ENCODE data around the gene GMFB. TPM values are rescaled to one million over a fixed set of nuclear protein-coding genes. Genes with fewer than 3 reads are reported as not detected.
"Not testable (repeated sequence)": the region's sequence is repeated elsewhere in the genome, so short reads cannot be mapped to it uniquely, and the experiment has no call there.

GMFB gene
- total RNA-seq, 1 donor from 2014 or later, result 56.1 TPM

DNA sequence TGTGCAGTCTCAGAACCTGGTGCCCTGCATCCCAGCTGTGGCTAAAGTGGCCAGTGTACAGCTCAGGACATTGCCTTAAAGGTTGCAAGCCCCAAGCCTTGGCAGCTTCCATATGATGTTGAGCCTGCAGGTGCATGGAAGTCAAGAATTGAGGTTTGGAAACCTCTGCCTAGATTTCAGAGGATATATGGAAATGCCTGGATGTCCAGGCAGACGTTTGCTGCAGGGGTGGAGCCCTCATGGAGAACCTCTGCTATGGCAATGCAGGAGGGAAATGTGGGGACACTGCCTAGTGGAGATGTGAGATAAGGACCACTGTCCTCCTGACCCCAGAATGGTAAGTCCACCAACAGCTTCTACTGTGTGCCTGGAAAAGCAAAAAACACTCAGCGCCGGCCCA lies 29.7 kb downstream of the GMFB start:
- no peak for DNase-seq (ENCODE audit: low spot score in 2 of 2, unreplicated experiment in 2 of 2)
- no peak overlapping the region for H3K4me3 Mint-ChIP-seq
- TF ChIP-seq, protein P1, sequence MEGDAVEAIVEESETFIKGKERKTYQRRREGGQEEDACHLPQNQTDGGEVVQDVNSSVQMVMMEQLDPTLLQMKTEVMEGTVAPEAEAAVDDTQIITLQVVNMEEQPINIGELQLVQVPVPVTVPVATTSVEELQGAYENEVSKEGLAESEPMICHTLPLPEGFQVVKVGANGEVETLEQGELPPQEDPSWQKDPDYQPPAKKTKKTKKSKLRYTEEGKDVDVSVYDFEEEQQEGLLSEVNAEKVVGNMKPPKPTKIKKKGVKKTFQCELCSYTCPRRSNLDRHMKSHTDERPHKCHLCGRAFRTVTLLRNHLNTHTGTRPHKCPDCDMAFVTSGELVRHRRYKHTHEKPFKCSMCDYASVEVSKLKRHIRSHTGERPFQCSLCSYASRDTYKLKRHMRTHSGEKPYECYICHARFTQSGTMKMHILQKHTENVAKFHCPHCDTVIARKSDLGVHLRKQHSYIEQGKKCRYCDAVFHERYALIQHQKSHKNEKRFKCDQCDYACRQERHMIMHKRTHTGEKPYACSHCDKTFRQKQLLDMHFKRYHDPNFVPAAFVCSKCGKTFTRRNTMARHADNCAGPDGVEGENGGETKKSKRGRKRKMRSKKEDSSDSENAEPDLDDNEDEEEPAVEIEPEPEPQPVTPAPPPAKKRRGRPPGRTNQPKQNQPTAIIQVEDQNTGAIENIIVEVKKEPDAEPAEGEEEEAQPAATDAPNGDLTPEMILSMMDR (IDR thresholded peaks at IDR 0.05; ENCODE audit: unreplicated experiment), result no peak
- peaks cover 12% of the 10 kb centered on the region for H3K9me3 Mint-ChIP-seq
- no peak overlapping the region for H3K27ac Mint-ChIP-seq
- no peaks in the 10 kb centered on the region for H3K27me3 Mint-ChIP-seq (ENCODE audit: low read depth)
- no peaks in the 10 kb centered on the region for H3K4me1 Mint-ChIP-seq
- peaks cover 1% of the 10 kb centered on the region for H3K36me3 Mint-ChIP-seq

DNA sequence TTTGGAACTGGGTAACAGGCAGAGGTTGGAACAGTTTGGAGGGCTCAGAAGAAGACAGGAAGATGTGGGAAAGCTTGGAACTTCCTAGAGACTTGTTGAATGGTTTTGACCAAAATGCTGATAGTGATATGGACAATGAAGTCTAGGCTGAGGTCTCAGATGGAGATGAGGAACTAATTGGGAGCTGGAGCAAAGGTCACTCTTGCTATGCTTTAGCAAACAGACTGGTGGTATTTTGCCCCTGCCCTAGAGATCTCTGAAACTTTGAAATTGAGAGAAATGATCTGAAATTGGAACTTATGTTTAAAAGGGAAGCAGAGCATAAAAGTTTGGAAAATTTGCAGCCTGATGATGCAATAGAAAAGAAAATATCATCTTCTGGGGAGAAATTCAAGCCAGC lies 30.2 kb downstream of the GMFB start:
- H3K9me3 Mint-ChIP-seq, result peaks cover 12% of the 10 kb centered on the region
- H3K27me3 Mint-ChIP-seq (ENCODE audit: low read depth); H3K4me3 Mint-ChIP-seq; DNase-seq (ENCODE audit: low spot score in 2 of 2, unreplicated experiment in 2 of 2); H3K4me1 Mint-ChIP-seq; H3K27ac Mint-ChIP-seq; H3K36me3 Mint-ChIP-seq: not testable (repeated sequence)

DNA sequence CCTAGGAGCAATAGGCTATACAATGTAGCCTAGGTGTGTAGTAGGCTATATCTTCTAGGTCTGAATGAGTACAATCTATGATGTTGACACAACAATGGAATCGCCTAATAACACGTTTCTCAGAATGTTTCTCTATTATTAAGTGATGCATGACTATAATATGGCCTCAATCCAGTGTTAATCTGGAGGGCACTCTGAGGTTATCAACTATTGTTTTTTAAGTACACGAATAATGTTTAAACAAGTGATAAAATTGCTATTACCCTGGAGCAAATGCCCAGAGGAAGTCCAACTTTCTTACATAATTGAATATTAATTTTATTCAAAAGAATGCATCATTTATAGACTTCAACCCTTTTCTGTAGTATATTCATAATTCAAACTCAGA lies 31.2 kb downstream of the GMFB start:
- TF ChIP-seq, protein P1 (IDR thresholded peaks at IDR 0.05; ENCODE audit: unreplicated experiment), result no peak
- Mint-ChIP-seq H3K27ac (no peak overlapping the region), H3K9me3 (peaks cover 12% of the 10 kb centered on the region), H3K27me3 (ENCODE audit: low read depth) (no peaks in the 10 kb centered on the region), H3K36me3 (peaks cover 1% of the 10 kb centered on the region), H3K4me1 (peaks cover 2% of the 10 kb centered on the region), H3K4me3 (no peak overlapping the region)
- DNase-seq (ENCODE audit: low spot score in 2 of 2, unreplicated experiment in 2 of 2), result no peak

DNA sequence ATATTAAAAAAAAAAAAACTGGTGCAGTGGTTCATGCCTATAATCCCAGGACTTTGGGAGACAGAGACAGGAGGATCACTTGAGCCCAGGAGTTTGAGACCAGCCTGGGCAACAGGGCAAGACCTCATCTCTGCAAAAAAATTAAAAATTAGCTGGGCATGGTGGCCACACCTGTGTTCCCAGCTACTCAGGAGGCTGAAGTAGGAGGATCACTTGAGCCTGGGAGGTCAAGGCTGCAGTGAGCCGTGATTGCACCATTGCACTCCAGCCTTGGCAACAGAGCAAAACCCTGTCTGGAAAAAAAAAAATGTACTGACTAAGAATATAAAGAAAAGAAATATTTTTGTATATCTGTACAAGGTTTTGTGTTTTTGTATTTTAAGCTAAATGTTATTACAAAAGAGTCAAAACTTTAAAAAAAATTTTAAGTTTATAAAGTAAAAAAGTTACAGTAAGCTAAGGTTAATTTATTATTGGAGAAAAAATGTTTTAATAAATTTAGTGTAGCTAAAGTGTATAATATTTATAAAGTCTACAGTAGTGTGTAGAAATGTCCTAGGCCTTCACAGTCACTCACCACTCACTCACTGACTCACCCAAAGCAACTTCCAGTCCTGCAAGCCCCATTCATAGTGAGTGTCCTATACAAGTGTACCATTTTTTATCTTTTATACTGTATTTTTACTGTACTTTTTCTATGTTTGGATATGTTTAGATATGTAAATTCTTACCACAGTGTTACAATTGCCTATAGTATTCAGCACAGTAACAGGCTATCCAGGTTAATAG lies 31.8 kb downstream of the GMFB start:
- H3K27me3 Mint-ChIP-seq (ENCODE audit: low read depth); H3K27ac Mint-ChIP-seq; DNase-seq (ENCODE audit: low spot score in 2 of 2, unreplicated experiment in 2 of 2); H3K36me3 Mint-ChIP-seq; H3K4me1 Mint-ChIP-seq; H3K4me3 Mint-ChIP-seq: not testable (repeated sequence)
- peaks cover 12% of the 10 kb centered on the region for H3K9me3 Mint-ChIP-seq

DNA sequence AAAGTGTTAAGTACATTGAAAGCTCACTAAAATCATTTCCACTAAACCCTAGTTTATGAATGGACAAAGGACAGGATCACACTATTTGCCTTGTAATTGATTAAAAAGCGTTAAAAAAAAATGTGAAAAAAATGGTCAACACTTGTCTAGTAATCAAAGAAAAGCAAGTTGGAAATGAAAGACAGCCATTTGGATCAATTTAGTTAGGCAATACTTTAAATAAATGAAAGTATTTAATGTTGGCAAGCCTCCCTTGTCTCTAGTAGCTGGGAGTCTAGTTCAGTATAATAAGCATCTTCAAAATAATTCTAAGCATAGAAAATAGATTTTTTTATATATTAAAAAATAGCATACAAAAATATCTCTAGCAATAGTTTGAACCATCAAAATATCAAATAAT lies 33.4 kb downstream of the GMFB start:
- H3K27ac Mint-ChIP-seq, result no peak overlapping the region
- no peak for DNase-seq (ENCODE audit: low spot score in 2 of 2, unreplicated experiment in 2 of 2)
- no peaks in the 10 kb centered on the region for H3K27me3 Mint-ChIP-seq (ENCODE audit: low read depth)
- H3K36me3 Mint-ChIP-seq, result peaks cover 1% of the 10 kb centered on the region
- H3K4me1 Mint-ChIP-seq, result peaks cover 6% of the 10 kb centered on the region
- TF ChIP-seq, protein P1 (IDR thresholded peaks at IDR 0.05; ENCODE audit: unreplicated experiment), result no peak
- no peak overlapping the region for H3K4me3 Mint-ChIP-seq
- H3K9me3 Mint-ChIP-seq, result peaks cover 12% of the 10 kb centered on the region

DNA sequence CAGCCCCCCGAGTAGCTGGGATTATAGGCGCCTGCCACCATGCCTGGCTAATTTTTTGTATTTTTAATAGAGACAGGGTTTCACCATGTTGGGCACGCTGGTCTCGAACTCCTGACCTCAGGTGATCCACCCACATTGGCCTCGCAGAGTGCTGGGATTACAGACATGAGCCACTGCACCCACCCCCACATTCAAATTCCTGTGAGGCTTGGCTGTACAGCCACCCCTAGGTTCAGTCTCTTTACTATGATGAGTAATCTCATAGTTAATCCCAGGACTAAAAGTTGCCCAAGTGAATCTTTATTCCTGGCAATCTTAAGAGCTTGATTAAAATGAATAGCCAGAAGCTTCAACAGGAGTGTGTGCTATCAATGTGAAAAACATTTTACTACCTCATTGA lies 34.8 kb downstream of the GMFB start:
- not testable (repeated sequence) for H3K27me3 Mint-ChIP-seq (ENCODE audit: low read depth); DNase-seq (ENCODE audit: low spot score in 2 of 2, unreplicated experiment in 2 of 2); H3K4me3 Mint-ChIP-seq; H3K4me1 Mint-ChIP-seq; H3K36me3 Mint-ChIP-seq; H3K9me3 Mint-ChIP-seq; H3K27ac Mint-ChIP-seq

DNA sequence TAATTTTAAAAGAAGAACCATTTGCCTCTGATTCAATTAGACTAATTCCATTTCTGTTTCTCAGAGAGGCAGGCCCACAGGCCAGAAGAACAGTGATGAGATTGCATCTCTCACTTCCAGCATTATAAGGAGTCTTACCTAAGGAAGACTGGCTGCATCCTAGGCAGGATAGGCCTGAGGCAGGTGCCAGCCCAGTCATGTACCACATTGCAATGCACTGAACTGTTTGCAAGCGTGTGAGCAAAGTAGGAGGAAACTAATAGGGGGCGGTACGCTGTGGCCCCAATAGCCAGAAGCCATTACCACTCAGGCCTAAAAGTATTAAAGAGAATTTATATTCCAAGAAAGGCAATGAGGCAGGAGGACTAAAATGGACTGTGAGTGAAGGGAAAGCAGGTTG lies 35.5 kb downstream of the GMFB start:
- DNase-seq (ENCODE audit: low spot score in 2 of 2, unreplicated experiment in 2 of 2), result no peak
- Mint-ChIP-seq H3K4me1 (peaks cover 6% of the 10 kb centered on the region), H3K27me3 (ENCODE audit: low read depth) (peaks cover 5% of the 10 kb centered on the region), H3K27ac (no peak overlapping the region), H3K36me3 (no peaks in the 10 kb centered on the region), H3K9me3 (peaks cover 1% of the 10 kb centered on the region), H3K4me3 (no peak overlapping the region)
- TF ChIP-seq, protein P1 (IDR thresholded peaks at IDR 0.05; ENCODE audit: unreplicated experiment), result no peak
